Sigmoid colon (tissue), 7 donors: ENCODE results near the gene RECK. TPM values are rescaled to one million over a fixed set of nuclear protein-coding genes. Genes with fewer than 3 reads are reported as not detected.

Experiments
- DNase-seq: peaks from one replicate; pipeline ENCODE4 v3.0.0-alpha.2; 2019
- H3K27ac ChIP-seq, 4 donors: fragments of 200-600 bp; sonication (generic); one replicate each; pipeline ENCODE4 v1.5.1; 2016 to 2019; ENCODE audit warnings: mild to moderate bottlenecking in 1 of 4
- H3K27me3 ChIP-seq, 3 donors: fragments of 200-600 bp; sonication (generic); one replicate each; pipeline ENCODE4 v1.5.1; 2019; ENCODE audit warnings: mild to moderate bottlenecking in 1 of 3
- H3K36me3 ChIP-seq, 4 donors: fragments of 200-600 bp; sonication (generic); one replicate each; pipeline ENCODE4 v1.5.1; 2016 to 2019
- H3K4me1 ChIP-seq, 4 donors: fragments of 200-600 bp; sonication (generic); one replicate each; pipeline ENCODE4 v1.5.1; 2017 to 2019
- H3K4me3 ChIP-seq, 4 donors: fragments of 200-600 bp; sonication (generic); one replicate each; pipeline ENCODE4 v1.5.1; 2017 to 2019; ENCODE audit warnings: mild to moderate bottlenecking in 2 of 4, moderate library complexity in 1 of 4
- H3K9me3 ChIP-seq, 4 donors: fragments of 200-600 bp in 3 of 4; sonication (generic) in 3 of 4; one replicate each; pipeline versions ENCODE4 v1.5.1 to v1.6.1; 2013 to 2019
- CTCF ChIP-seq, 4 experiments: fragments of 450-650 bp in 3 of 4; fragments of 200-600 bp in 1 of 4; IDR thresholded peaks; one replicate each; pipeline ENCODE4 v1.5.1; 2016 to 2019; ENCODE audit warnings: antibody characterized with exemption in 4 of 4, mild to moderate bottlenecking in 3 of 4, moderate library complexity in 2 of 4
- EP300 ChIP-seq, 4 donors: sonication (generic); formaldehyde crosslinking; IDR thresholded peaks; one replicate each; pipeline ENCODE4 v1.6.1; 2017; ENCODE audit warnings: antibody characterized with exemption in 4 of 4
- POLR2A ChIP-seq, 2 donors: fragments of 450-650 bp; IDR thresholded peaks; one replicate each; pipeline ENCODE4 v1.6.1; 2016; ENCODE audit warnings: antibody characterized with exemption in 2 of 2, mild to moderate bottlenecking in 2 of 2, moderate library complexity in 2 of 2
- POLR2AphosphoS5 ChIP-seq, 4 donors: sonication (generic); formaldehyde crosslinking; IDR thresholded peaks; one replicate each; pipeline ENCODE4 v1.6.1; 2017; ENCODE audit warnings: antibody characterized with exemption in 4 of 4
- WGBS, 2 donors: extraction: QIAGEN DNeasy Blood & Tissue Kit; methylation state at CpG; one replicate each; pipeline ENCODE4 v1.1.7; 2013; 5-methylcytosine and 5-hydroxymethylcytosine counted together
- intact Hi-C: fragments of 100-400 bp; cut with DNase I; formaldehyde crosslinking; loops from one replicate; pipeline ENCODE4 v1.15.1; 2023
- polyA plus RNA-seq, 3 donors: library from polyadenylated mRNA; stranded (reverse); fragments of 200-250 nt; gene quantifications; one replicate each; pipeline ENCODE4 v1.2.3, GENCODE V29; 2013
- total RNA-seq, 4 donors: library from RNA; depleted of rRNA; stranded (reverse); fragments of >200 nt; gene quantifications; one replicate each; pipeline ENCODE4 v1.1.0, GENCODE V29; 2016
- donor health status: healthy with polysubstance abuse.
- donor health status: Bipolar disorder and iron deficiency.
- donor health status: healthy.

The RECK gene
- total and polyA plus RNA-seq, 7 donors: 0.23 to 22.2 (median 11.1) TPM

- Histone ChIP-seq H3K4me1 (peaks cover 0 to 34% (median 24%) of the 10 kb centered on the region in 4 donors), H3K27ac (peak overlapping the region; percentile 78 to 87 (median 85)), H3K36me3 (no peaks in the 10 kb centered on the region), H3K9me3 (no peaks in the 10 kb centered on the region), H3K27me3 (no peaks in the 10 kb centered on the region), H3K4me3 (peak overlapping the region; percentile 74 to 98 (median 92))
- TF ChIP-seq POLR2A (IDR thresholded peaks at IDR 0.05) (no peak), CTCF (IDR thresholded peaks at IDR 0.05) (no peak), POLR2AphosphoS5 (IDR thresholded peaks at IDR 0.05) (no peak), EP300 (IDR thresholded peaks at IDR 0.05) (no peak)
- no peak for DNase-seq
- intact Hi-C loops: no loop called here
- WGBS, 2 donors: 58 to 60% methylated on average over 20 of the region's 20 CpGs
Observed at GRCh38 chr9:36036253-36036779, 397 bp upstream of the RECK start.

GRCh38 chr9:36037549-36038122 lies 923 bp downstream of the RECK start:
- DNase-seq: peak; percentile 68
- Histone ChIP-seq H3K4me3 (peak overlapping the region; percentile 74 to 98 (median 92)), H3K27me3 (no peaks in the 10 kb centered on the region), H3K4me1 (peaks cover 0 to 39% (median 24%) of the 10 kb centered on the region in 4 donors), H3K27ac (peak overlapping the region; percentile 78 to 87 (median 85)), H3K36me3 (no peaks in the 10 kb centered on the region), H3K9me3 (no peaks in the 10 kb centered on the region)
- intact Hi-C loops: no loop called here
- WGBS, 2 donors: 27 to 32% methylated on average over 18 of the region's 18 CpGs
- no peak for TF ChIP-seq CTCF (IDR thresholded peaks at IDR 0.05)
- TF ChIP-seq POLR2AphosphoS5 (IDR thresholded peaks at IDR 0.05): no peak
- no peak for TF ChIP-seq POLR2A (IDR thresholded peaks at IDR 0.05)
- TF ChIP-seq EP300 (IDR thresholded peaks at IDR 0.05): no peak

DNA sequence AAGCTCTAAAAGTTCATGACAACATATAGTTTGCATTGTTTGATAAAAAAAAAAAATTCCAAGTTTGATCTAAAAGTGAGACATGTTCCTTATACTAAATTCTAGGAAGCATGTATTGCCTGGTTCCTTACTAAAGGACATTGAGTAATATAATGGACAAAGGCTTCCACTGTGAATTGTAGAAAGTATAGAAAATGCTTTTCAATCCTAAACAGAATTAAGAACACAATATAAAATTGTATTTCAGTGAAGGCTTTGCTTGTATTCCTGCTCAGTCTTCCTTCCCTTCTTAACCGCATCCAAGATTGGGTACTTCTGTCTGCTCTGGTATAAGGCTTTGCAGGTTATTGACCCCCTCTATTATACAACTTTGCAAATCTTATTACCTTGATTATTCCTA lies 2.4 kb downstream of the RECK start:
- Histone ChIP-seq H3K27me3 (no peaks in the 10 kb centered on the region), H3K36me3 (no peaks in the 10 kb centered on the region), H3K9me3 (no peaks in the 10 kb centered on the region), H3K4me1 (peaks cover 0 to 39% (median 24%) of the 10 kb centered on the region in 4 donors), H3K27ac (peak overlapping the region in 1 of 4 donors; percentile 86), H3K4me3 (no peak overlapping the region)
- no peak for DNase-seq
- intact Hi-C loops: no loop called here
- no peak for TF ChIP-seq EP300 (IDR thresholded peaks at IDR 0.05)
- no peak for TF ChIP-seq POLR2A (IDR thresholded peaks at IDR 0.05)
- WGBS, 2 donors: 96 to 100% methylated on average over 1 of the region's 1 CpG

- Histone ChIP-seq H3K36me3 (no peaks in the 10 kb centered on the region), H3K4me1 (peaks cover 0 to 39% (median 24%) of the 10 kb centered on the region in 4 donors), H3K4me3 (no peak overlapping the region), H3K27ac (no peak overlapping the region), H3K27me3 (no peaks in the 10 kb centered on the region), H3K9me3 (no peaks in the 10 kb centered on the region)
- no peak for DNase-seq
- intact Hi-C loops: no loop called here
- TF ChIP-seq POLR2A (IDR thresholded peaks at IDR 0.05) (no peak), POLR2AphosphoS5 (IDR thresholded peaks at IDR 0.05) (no peak), CTCF (IDR thresholded peaks at IDR 0.05) (no peak), EP300 (IDR thresholded peaks at IDR 0.05) (no peak)
- 87 to 91% methylated on average over 1 of the region's 1 CpG for WGBS, 2 donors
Observed at GRCh38 chr9:36039696-36040095, 3.0 kb downstream of the RECK start.

- DNase-seq: no peak
- WGBS, 2 donors: 80 to 81% methylated on average over 1 of the region's 1 CpG
- intact Hi-C loops: no loop called here
- TF ChIP-seq EP300 (IDR thresholded peaks at IDR 0.05) (no peak), POLR2AphosphoS5 (IDR thresholded peaks at IDR 0.05) (no peak), POLR2A (IDR thresholded peaks at IDR 0.05) (no peak), CTCF (IDR thresholded peaks at IDR 0.05) (no peak)
- Histone ChIP-seq H3K27ac (no peak overlapping the region), H3K4me3 (no peak overlapping the region), H3K4me1 (peaks cover 0 to 39% (median 24%) of the 10 kb centered on the region in 4 donors), H3K36me3 (no peaks in the 10 kb centered on the region), H3K9me3 (no peaks in the 10 kb centered on the region), H3K27me3 (no peaks in the 10 kb centered on the region)
Observed at GRCh38 chr9:36040271-36040925, 3.7 kb downstream of the RECK start.
